ENCODE data around the gene SLC15A2.

DNA sequence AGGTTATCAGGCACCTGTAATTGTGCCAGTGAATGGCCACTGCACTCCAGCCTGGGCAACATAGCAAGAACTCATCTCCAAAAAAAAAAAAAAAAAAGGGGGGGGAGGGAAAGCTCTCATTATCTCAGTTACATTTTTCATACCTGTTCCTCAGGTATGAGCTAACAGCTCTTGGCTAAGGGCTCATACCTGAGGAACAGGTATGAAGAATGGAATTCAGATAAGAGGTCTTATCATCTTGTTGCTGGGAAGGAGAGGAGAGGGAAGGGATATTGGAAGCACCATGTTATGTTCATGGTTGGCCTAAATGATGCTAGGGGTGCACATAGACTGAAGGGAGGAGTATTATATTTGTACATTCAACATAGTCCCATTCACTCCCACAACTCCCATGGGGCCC is 2.6 kb downstream of the SLC15A2 start:
- TF ChIP-seq POLR2A (IDR thresholded peaks at IDR 0.05; ENCODE audit: low read depth, low read length) (no peak), PAX8 (IDR thresholded peaks at IDR 0.05) (no peak), RELA (IDR thresholded peaks at IDR 0.05; ENCODE audit: borderline replicate concordance, partially characterized antibody) (no peak), SRF (IDR thresholded peaks at IDR 0.05; ENCODE audit: low read depth in 2 of 2, low read length in 2 of 2) (no peak), CBX5 (IDR thresholded peaks at IDR 0.05; ENCODE audit: low read depth) (no peak)
- TF ChIP-seq, protein P1, sequence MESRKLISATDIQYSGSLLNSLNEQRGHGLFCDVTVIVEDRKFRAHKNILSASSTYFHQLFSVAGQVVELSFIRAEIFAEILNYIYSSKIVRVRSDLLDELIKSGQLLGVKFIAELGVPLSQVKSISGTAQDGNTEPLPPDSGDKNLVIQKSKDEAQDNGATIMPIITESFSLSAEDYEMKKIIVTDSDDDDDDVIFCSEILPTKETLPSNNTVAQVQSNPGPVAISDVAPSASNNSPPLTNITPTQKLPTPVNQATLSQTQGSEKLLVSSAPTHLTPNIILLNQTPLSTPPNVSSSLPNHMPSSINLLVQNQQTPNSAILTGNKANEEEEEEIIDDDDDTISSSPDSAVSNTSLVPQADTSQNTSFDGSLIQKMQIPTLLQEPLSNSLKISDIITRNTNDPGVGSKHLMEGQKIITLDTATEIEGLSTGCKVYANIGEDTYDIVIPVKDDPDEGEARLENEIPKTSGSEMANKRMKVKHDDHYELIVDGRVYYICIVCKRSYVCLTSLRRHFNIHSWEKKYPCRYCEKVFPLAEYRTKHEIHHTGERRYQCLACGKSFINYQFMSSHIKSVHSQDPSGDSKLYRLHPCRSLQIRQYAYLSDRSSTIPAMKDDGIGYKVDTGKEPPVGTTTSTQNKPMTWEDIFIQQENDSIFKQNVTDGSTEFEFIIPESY (IDR thresholded peaks at IDR 0.05), result no peak
